Measurements from ENCODE around the gene KIF3B.

DNA sequence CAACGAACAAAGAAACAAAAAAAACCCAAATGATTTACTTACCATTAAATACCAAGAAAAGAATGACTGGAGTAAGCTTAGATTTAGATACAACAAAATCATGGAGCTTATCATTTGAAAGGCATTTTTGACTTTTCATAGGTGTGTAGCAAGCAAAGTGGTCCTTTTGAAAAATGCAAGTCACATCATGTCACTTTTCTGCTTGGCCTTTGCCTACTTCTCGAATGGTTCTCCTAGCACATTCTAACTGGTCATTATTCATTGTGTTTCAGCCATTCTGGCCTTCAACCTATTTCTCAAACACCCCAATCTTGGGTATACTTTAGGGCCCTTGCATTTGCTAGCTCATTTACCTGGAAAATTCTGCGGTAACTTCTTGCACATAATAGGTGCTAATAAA, 103.3 kb downstream of the KIF3B start:
- TF ChIP-seq, protein P1, sequence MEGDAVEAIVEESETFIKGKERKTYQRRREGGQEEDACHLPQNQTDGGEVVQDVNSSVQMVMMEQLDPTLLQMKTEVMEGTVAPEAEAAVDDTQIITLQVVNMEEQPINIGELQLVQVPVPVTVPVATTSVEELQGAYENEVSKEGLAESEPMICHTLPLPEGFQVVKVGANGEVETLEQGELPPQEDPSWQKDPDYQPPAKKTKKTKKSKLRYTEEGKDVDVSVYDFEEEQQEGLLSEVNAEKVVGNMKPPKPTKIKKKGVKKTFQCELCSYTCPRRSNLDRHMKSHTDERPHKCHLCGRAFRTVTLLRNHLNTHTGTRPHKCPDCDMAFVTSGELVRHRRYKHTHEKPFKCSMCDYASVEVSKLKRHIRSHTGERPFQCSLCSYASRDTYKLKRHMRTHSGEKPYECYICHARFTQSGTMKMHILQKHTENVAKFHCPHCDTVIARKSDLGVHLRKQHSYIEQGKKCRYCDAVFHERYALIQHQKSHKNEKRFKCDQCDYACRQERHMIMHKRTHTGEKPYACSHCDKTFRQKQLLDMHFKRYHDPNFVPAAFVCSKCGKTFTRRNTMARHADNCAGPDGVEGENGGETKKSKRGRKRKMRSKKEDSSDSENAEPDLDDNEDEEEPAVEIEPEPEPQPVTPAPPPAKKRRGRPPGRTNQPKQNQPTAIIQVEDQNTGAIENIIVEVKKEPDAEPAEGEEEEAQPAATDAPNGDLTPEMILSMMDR (optimal IDR thresholded peaks at IDR 0.05 in 1 of 3, IDR thresholded peaks at IDR 0.05 in 1 of 3, conservative IDR thresholded peaks at IDR 0.05 in 1 of 3; ENCODE audit: extremely low read depth in 1 of 3, insufficient read depth in 2 of 3, low read length in 3 of 3) = no peak
- no peak for TF ChIP-seq EZH2 (IDR thresholded peaks at IDR 0.05; ENCODE audit: low read length)

Data from keratinocyte (primary cell).